Measurements from ENCODE around the gene DPP8.

- TF ChIP-seq, protein P1, sequence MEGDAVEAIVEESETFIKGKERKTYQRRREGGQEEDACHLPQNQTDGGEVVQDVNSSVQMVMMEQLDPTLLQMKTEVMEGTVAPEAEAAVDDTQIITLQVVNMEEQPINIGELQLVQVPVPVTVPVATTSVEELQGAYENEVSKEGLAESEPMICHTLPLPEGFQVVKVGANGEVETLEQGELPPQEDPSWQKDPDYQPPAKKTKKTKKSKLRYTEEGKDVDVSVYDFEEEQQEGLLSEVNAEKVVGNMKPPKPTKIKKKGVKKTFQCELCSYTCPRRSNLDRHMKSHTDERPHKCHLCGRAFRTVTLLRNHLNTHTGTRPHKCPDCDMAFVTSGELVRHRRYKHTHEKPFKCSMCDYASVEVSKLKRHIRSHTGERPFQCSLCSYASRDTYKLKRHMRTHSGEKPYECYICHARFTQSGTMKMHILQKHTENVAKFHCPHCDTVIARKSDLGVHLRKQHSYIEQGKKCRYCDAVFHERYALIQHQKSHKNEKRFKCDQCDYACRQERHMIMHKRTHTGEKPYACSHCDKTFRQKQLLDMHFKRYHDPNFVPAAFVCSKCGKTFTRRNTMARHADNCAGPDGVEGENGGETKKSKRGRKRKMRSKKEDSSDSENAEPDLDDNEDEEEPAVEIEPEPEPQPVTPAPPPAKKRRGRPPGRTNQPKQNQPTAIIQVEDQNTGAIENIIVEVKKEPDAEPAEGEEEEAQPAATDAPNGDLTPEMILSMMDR (IDR thresholded peaks at IDR 0.05) = no peak
- TF ChIP-seq POLR2A (IDR thresholded peaks at IDR 0.05) (no peak), POLR2AphosphoS5 (IDR thresholded peaks at IDR 0.05) (no peak)
These were observed 6.7 kb upstream of the DPP8 start for GRCh38 chr15:65524226-65524625.
